Activated T-helper 1 cell treated with anti-CD3 and anti-CD28 coated beads, Interleukin-12 subunit alpha, Interleukin-12 subunit beta, Interleukin-2, Interleukin-4 antibody, amounts not matched to agents 30 ng/mL and 10 ng/mL and 1 ng/mL, durations not matched to agents 14 hours and 24 hours and 36 hours (primary cell): Measurements from ENCODE around the gene DNAH17. TPM values are rescaled to one million over a fixed set of nuclear protein-coding genes. Genes with fewer than 3 reads are reported as not detected.

Source experiments
- DNase-seq: peaks from one replicate; pipeline ENCODE4 v3.0.0; 2021; ENCODE audit warnings: low spot score
- H3K27ac Mint-ChIP-seq: one replicate; pipeline ENCODE4 v1.8.0; 2021; ENCODE audit warnings: mild to moderate bottlenecking, mixed read lengths
- H3K27me3 Mint-ChIP-seq: one replicate; pipeline ENCODE4 v1.8.0; 2022; ENCODE audit warnings: mild to moderate bottlenecking, moderate library complexity, mixed read lengths; ENCODE audit not compliant: insufficient read depth
- H3K36me3 Mint-ChIP-seq: one replicate; pipeline ENCODE4 v1.8.0; 2021; ENCODE audit warnings: low read depth, mixed read lengths
- H3K4me1 Mint-ChIP-seq: one replicate; pipeline ENCODE4 v1.8.0; 2021; ENCODE audit warnings: low read depth, mixed read lengths
- H3K4me3 Mint-ChIP-seq: one replicate; pipeline ENCODE4 v1.8.0; 2021; ENCODE audit warnings: mild to moderate bottlenecking, moderate library complexity, mixed read lengths
- H3K9me3 Mint-ChIP-seq: one replicate; pipeline ENCODE4 v1.8.0; 2021; ENCODE audit warnings: mixed read lengths
- intact Hi-C: fragments of 100-400 bp; cut with micrococcal nuclease; formaldehyde crosslinking; loops from one replicate; pipeline ENCODE4 v1.15.1; 2024
- total RNA-seq: library from RNA; stranded (reverse); gene quantifications from 2 replicates; pipeline ENCODE4 v1.2.3, GENCODE V29; 2022

The DNAH17 gene
- total RNA-seq, 1 donor from 2014 or later, result 0.18 TPM

- Mint-ChIP-seq H3K27ac (no peak overlapping the region), H3K36me3 (peaks cover 23% of the 10 kb centered on the region), H3K27me3 (no peaks in the 10 kb centered on the region), H3K4me1 (no peaks in the 10 kb centered on the region), H3K4me3 (no peak overlapping the region), H3K9me3 (no peaks in the 10 kb centered on the region)
- DNase-seq, result no peak
- intact Hi-C loops, result no loop called here
Observed at GRCh38 chr17:78428025-78428575, 149.1 kb downstream of the DNAH17 start.

GRCh38 chr17:78427140-78427539, 150.1 kb downstream of the DNAH17 start:
- intact Hi-C loops, result no loop called here
- H3K9me3 Mint-ChIP-seq, result no peaks in the 10 kb centered on the region
- peaks cover 25% of the 10 kb centered on the region for H3K36me3 Mint-ChIP-seq

GRCh38 chr17:78426293-78426879, 150.8 kb downstream of the DNAH17 start:
- intact Hi-C loops, result no loop called here
- H3K4me3 Mint-ChIP-seq, result no peak overlapping the region
- peaks cover 11% of the 10 kb centered on the region for H3K4me1 Mint-ChIP-seq
- H3K9me3 Mint-ChIP-seq, result no peaks in the 10 kb centered on the region
- no peak overlapping the region for H3K27ac Mint-ChIP-seq
- H3K27me3 Mint-ChIP-seq, result no peaks in the 10 kb centered on the region
- H3K36me3 Mint-ChIP-seq, result peaks cover 30% of the 10 kb centered on the region
- DNase-seq, result no peak

More at GRCh38 chr17:78427140-78427539, 150.1 kb downstream of the DNAH17 start:
- no peak for DNase-seq
- Mint-ChIP-seq H3K27me3 (no peaks in the 10 kb centered on the region), H3K4me3 (no peak overlapping the region), H3K4me1 (peaks cover 4% of the 10 kb centered on the region), H3K27ac (no peak overlapping the region)

GRCh38 chr17:78425429-78425828, 151.8 kb downstream of the DNAH17 start:
- Mint-ChIP-seq H3K27me3 (no peaks in the 10 kb centered on the region), H3K27ac (no peak overlapping the region), H3K4me1 (peaks cover 21% of the 10 kb centered on the region), H3K4me3 (no peak overlapping the region), H3K36me3 (peaks cover 37% of the 10 kb centered on the region), H3K9me3 (no peaks in the 10 kb centered on the region)
- intact Hi-C loops, result no loop called here
- DNase-seq, result no peak

DNA sequence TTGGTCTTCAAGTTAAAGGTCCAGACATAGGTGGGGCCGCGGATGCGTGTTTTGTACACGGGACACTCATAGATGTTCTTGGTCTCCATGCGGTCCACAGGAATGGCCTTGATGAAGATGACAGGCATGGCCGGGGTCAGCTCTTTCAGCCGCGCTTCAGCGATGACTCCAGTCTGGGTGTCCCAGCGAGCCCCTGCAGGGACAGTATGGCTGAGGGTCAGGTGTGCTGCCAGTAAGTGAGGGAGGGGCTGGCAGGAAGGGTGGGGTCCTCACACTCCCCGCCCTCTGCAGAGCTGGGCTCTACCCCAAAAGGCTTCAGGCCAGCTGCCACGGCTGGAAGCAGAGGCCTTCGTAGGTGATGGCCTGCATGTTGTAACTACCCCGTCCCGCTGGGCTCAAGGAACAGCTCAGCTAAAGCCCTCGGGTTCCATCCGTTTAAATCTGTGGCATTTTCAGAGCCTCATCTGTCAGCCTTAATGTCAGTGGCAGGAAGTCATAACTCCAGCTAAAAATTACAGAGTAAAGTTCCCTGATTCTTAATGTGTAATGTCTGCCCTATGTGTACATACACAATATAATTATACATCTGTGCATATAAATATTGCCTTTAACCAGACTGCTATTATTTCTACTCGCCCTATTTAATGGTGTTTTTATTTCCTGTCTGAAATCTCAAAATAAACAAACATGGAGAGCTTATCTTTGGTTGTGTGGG, 153.1 kb downstream of the DNAH17 start:
- Mint-ChIP-seq H3K4me3 (no peak overlapping the region), H3K9me3 (no peaks in the 10 kb centered on the region), H3K36me3 (peaks cover 40% of the 10 kb centered on the region), H3K27me3 (no peaks in the 10 kb centered on the region), H3K27ac (peak overlapping the region; percentile 18), H3K4me1 (peaks cover 32% of the 10 kb centered on the region)
- no peak for DNase-seq
- intact Hi-C loops, result no loop called here

- H3K27ac Mint-ChIP-seq, result peak overlapping the region; percentile 77
- DNase-seq, result no peak
- intact Hi-C loops, result loop anchor here (1.0 kb wide), 4 partner anchors 41 to 172 kb away; partner anchors contain the start of gene SOCS3
- no peaks in the 10 kb centered on the region for H3K9me3 Mint-ChIP-seq
- H3K4me3 Mint-ChIP-seq, result no peak overlapping the region
- H3K4me1 Mint-ChIP-seq, result peaks cover 40% of the 10 kb centered on the region
- H3K27me3 Mint-ChIP-seq, result no peaks in the 10 kb centered on the region
- peaks cover 38% of the 10 kb centered on the region for H3K36me3 Mint-ChIP-seq
Observed at GRCh38 chr17:78422872-78423588, 154.2 kb downstream of the DNAH17 start.

DNA sequence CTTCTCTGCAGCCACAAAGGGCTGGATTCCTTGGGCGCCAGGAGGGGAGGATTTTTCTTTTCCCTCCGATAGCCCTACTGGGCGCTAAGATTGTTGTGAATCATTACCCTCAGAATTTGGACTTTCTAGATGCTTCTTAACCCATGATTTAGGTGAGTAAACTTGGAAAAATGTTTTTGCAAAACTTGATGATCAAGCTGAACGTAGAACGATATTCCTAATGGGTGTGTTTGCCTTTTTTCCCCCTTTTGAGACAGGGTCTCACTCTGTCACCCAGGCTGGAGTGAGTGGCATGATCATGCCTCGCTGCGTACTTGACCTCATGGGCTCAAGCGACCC, 155.0 kb downstream of the DNAH17 start:
- H3K27me3 Mint-ChIP-seq, result no peaks in the 10 kb centered on the region
- peaks cover 47% of the 10 kb centered on the region for H3K4me1 Mint-ChIP-seq
- H3K4me3 Mint-ChIP-seq, result no peak overlapping the region
- no peak for DNase-seq
- no peaks in the 10 kb centered on the region for H3K9me3 Mint-ChIP-seq
- intact Hi-C loops, result loop anchor here (1.0 kb wide), 4 partner anchors 40 to 171 kb away; partner anchors contain the start of gene SOCS3
- peaks cover 40% of the 10 kb centered on the region for H3K36me3 Mint-ChIP-seq
- H3K27ac Mint-ChIP-seq, result peak overlapping the region; percentile 62

DNA sequence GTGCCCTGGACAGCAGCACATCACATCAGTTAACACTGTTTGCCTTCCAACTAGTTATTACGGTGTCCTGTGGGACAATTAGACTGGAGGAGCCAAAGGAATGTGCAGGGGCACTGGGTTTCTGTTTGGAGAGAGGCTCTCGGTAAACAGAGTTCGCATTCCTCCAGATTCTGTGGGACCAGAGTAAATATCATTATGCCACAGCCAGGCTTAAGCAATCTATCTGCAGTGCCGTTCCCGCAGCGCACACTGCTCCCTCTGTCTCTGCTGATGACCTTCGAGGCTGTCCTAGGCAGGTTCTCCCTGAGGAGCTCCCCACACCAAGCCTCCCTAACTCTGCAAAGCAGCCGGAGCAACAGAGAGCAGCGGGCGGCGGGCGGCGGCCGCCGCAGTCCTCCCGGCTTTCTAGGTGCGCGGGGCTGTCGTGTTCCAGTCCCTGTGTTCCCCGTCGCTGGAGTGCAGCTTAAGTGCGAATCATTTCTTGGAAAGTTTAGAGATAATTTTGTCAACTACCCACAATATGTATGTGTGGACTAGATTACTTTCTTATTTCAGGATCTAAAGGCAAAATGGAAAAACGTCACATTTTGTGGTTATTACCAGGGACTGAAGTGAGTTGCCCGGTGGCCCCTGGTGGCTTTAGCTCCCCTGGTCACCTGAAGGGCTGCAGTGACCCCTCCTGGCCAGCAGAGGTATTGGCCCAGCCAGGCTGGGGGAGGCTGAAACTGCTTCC, 155.5 kb downstream of the DNAH17 start:
- Mint-ChIP-seq H3K4me1 (peaks cover 52% of the 10 kb centered on the region), H3K36me3 (peaks cover 44% of the 10 kb centered on the region), H3K27me3 (no peaks in the 10 kb centered on the region), H3K4me3 (peak overlapping the region; percentile 12), H3K27ac (peak overlapping the region; percentile 64), H3K9me3 (no peaks in the 10 kb centered on the region)
- intact Hi-C loops, result loop anchor here (1.0 kb wide), 4 partner anchors 39 to 170 kb away; partner anchors contain the start of gene SOCS3
- peak; percentile 63 for DNase-seq

DNA sequence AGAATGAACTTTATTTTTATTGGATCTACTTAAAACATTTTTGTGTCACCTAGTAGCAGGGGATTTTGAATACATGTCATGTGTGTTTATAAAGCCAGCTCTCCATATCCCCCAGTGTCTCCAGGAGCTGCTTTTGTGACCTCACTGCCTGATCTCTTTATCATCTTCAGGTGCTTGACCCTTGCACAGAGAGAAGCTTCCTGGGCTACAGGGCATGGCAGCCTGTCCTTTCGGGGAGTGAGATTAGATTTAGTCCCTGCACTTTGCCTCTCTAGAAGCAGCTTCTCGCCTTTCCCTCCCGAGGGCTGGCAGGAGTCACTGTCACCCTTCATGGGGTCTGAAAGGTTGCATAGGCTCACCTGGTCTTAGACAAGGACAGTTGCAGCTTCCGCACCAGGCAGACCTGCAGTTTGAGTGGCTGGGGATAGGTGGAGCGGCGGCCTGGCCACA, 156.1 kb downstream of the DNAH17 start:
- Mint-ChIP-seq H3K4me3 (no peak overlapping the region), H3K36me3 (peaks cover 46% of the 10 kb centered on the region), H3K27me3 (no peaks in the 10 kb centered on the region), H3K9me3 (no peaks in the 10 kb centered on the region), H3K4me1 (peaks cover 58% of the 10 kb centered on the region), H3K27ac (peak overlapping the region; percentile 64)
- intact Hi-C loops, result no loop called here
- no peak for DNase-seq

- intact Hi-C loops, result no loop called here
Observed at GRCh38 chr17:78419970-78420815, 157.0 kb downstream of the DNAH17 start.

DNA sequence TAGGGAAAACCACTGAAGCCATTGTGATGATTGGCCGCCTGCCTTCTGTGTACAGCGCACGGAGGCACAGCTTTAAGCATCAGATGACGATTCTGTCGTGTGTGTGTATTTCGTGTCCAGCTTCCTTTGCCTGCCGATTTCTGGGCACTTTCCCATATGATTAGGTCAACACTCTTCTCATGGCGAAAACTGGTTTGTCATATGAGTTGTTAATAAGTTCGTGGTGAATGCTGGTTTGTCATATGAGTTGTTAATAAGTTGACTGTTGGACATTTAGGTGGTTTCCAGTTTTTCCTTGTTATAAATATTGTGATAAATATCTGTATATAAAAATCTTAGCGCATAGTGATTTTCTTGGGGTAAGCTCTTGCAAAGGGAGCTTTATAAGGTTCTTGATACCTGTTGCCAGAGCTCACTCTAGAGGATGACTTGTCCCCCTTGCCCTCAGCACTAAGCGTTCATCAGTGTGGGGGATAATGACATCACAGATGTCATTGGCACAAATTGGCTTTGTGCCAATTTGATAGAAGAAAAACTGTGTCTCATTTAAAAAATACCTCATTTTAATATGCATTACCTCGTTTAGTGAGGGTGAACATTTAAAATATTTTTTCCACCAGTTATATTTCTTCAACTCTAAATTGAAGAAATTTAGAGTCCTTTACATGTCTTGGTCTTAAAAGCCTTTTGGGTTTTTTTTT, 158.7 kb downstream of the DNAH17 start:
- no peak for DNase-seq
- H3K36me3 Mint-ChIP-seq, result peaks cover 42% of the 10 kb centered on the region
- H3K9me3 Mint-ChIP-seq, result no peaks in the 10 kb centered on the region
- H3K27ac Mint-ChIP-seq, result peak overlapping the region; percentile 44
- intact Hi-C loops, result no loop called here
- H3K27me3 Mint-ChIP-seq, result no peaks in the 10 kb centered on the region
- no peak overlapping the region for H3K4me3 Mint-ChIP-seq
- H3K4me1 Mint-ChIP-seq, result peaks cover 84% of the 10 kb centered on the region

More at GRCh38 chr17:78419970-78420815, 157.0 kb downstream of the DNAH17 start:
- H3K9me3 Mint-ChIP-seq, result no peaks in the 10 kb centered on the region
- H3K36me3 Mint-ChIP-seq, result peaks cover 46% of the 10 kb centered on the region
- DNase-seq, result no peak
- peak overlapping the region; percentile 19 for H3K4me3 Mint-ChIP-seq
- H3K4me1 Mint-ChIP-seq, result peaks cover 67% of the 10 kb centered on the region
- no peaks in the 10 kb centered on the region for H3K27me3 Mint-ChIP-seq
- H3K27ac Mint-ChIP-seq, result peak overlapping the region; percentile 64
